C4-2B (cell line): ENCODE data around the gene LOXL1.

Experiments
- ZFX ChIP-seq: fragments of 450-650 bp; IDR thresholded peaks from 2 replicates; pipeline ENCODE4 v1.6.1; 2017
- TF ChIP-seq, protein P1 (sequence below): fragments of 450-650 bp; conservative IDR thresholded peaks from 2 replicates; pipeline ENCODE4 v1.5.1; 2017; ENCODE audit warnings: mild to moderate bottlenecking

DNA sequence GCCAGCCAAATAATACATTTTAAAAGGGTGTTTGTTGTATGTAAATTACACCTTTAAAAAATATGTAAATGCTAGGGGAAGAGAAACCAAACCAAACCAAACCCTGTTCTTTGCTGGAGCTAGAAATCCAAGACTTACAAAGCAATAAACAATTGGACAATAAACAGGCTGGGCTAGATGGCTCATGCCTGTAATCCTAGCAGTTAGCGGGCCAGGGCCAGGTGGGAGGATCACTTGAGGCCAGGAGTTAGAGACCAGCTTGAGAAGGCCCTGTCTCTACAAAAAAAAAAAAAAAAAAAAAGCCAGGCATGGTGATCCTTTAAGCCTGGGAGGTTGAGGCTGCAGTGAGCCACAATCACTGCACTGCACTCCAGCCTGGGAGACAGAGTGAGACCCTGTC, 53.4 kb downstream of the LOXL1 start:
- TF ChIP-seq, protein P1, sequence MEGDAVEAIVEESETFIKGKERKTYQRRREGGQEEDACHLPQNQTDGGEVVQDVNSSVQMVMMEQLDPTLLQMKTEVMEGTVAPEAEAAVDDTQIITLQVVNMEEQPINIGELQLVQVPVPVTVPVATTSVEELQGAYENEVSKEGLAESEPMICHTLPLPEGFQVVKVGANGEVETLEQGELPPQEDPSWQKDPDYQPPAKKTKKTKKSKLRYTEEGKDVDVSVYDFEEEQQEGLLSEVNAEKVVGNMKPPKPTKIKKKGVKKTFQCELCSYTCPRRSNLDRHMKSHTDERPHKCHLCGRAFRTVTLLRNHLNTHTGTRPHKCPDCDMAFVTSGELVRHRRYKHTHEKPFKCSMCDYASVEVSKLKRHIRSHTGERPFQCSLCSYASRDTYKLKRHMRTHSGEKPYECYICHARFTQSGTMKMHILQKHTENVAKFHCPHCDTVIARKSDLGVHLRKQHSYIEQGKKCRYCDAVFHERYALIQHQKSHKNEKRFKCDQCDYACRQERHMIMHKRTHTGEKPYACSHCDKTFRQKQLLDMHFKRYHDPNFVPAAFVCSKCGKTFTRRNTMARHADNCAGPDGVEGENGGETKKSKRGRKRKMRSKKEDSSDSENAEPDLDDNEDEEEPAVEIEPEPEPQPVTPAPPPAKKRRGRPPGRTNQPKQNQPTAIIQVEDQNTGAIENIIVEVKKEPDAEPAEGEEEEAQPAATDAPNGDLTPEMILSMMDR = no peak
- no peak for TF ChIP-seq ZFX
